Measurements from ENCODE around the gene IQSEC1. TPM values are rescaled to one million over a fixed set of nuclear protein-coding genes. Genes with fewer than 3 reads are reported as not detected.

IQSEC1 gene
- total RNA-seq, 1 donor from 2014 or later, result 34.2 TPM

DNA sequence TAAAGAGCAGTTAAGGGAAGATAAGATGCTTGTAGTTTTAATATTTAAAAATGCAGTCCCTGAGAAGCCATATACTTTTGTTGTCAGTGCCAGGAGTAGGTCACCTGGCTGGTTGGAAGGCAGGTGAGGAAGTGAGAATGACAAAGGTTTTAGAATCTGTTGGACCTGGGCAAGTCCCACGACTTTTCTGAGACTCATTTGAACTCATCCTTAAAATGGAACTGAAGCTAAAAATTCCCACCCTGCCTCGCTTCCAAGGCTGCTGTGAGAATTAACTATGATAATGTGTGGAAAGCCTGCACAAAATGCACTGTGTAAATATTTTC is 77.1 kb downstream of the IQSEC1 start:
- H3K27me3 Mint-ChIP-seq, result peaks cover 11% of the 10 kb centered on the region

DNA sequence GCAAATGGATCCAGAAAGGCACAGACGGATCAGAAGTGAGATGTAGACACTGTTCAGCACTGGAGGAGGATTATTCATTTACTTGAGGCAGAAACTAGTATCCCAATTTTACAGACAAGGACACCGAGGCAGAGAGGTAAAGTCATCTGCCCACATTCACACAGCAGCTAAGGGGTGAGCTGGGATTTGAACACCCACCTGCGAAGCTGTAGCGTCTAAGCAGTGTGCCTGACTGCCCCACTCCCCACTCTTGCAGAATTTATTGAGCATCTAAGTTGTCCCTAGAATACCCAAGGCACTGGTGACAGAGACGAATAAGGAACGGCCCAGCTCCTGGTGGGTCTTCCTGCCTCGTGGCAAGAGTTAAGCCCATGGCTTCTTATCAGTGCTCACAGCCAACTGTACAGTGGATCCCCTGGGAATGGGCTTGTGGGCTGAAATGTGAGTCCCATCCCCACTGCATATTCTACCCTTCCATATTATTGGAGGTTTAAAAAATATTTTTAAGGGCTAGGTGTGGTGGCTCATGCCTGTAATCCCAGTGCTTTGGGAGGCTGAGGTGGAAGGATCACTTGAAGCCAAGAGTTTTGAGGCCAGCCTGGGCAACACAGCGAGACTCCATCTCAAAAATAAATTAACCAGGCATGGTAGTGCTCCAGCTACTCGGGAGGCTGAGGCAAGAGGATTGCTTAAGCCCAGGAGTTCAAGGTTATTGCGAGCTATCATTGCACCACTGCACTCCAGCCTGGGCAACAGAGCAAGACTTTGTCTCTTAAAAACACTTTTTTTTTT is 77.6 kb downstream of the IQSEC1 start:
- no peak for DNase-seq (ENCODE audit: low spot score, unreplicated experiment)
- peaks cover 4% of the 10 kb centered on the region for H3K4me1 Mint-ChIP-seq (ENCODE audit: low read depth)
- H3K9me3 Mint-ChIP-seq (ENCODE audit: low read depth), result no peaks in the 10 kb centered on the region
- peak overlapping the region; percentile 78 for H3K27ac Mint-ChIP-seq
- H3K4me3 Mint-ChIP-seq (ENCODE audit: low read depth), result no peak overlapping the region
- no peaks in the 10 kb centered on the region for H3K36me3 Mint-ChIP-seq (ENCODE audit: insufficient read depth)
- H3K27me3 Mint-ChIP-seq, result peaks cover 11% of the 10 kb centered on the region
- TF ChIP-seq, protein P1, sequence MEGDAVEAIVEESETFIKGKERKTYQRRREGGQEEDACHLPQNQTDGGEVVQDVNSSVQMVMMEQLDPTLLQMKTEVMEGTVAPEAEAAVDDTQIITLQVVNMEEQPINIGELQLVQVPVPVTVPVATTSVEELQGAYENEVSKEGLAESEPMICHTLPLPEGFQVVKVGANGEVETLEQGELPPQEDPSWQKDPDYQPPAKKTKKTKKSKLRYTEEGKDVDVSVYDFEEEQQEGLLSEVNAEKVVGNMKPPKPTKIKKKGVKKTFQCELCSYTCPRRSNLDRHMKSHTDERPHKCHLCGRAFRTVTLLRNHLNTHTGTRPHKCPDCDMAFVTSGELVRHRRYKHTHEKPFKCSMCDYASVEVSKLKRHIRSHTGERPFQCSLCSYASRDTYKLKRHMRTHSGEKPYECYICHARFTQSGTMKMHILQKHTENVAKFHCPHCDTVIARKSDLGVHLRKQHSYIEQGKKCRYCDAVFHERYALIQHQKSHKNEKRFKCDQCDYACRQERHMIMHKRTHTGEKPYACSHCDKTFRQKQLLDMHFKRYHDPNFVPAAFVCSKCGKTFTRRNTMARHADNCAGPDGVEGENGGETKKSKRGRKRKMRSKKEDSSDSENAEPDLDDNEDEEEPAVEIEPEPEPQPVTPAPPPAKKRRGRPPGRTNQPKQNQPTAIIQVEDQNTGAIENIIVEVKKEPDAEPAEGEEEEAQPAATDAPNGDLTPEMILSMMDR (IDR thresholded peaks at IDR 0.05; ENCODE audit: unreplicated experiment), result no peak

More for the DNA sequence above, 77.1 kb downstream of the IQSEC1 start:
- Mint-ChIP-seq H3K9me3 (ENCODE audit: low read depth) (no peaks in the 10 kb centered on the region), H3K27ac (no peak overlapping the region), H3K36me3 (ENCODE audit: insufficient read depth) (no peaks in the 10 kb centered on the region), H3K4me1 (ENCODE audit: low read depth) (peaks cover 4% of the 10 kb centered on the region), H3K4me3 (ENCODE audit: low read depth) (no peak overlapping the region)
- no peak for DNase-seq (ENCODE audit: low spot score, unreplicated experiment)
- TF ChIP-seq, protein P1 (IDR thresholded peaks at IDR 0.05; ENCODE audit: unreplicated experiment), result no peak

DNA sequence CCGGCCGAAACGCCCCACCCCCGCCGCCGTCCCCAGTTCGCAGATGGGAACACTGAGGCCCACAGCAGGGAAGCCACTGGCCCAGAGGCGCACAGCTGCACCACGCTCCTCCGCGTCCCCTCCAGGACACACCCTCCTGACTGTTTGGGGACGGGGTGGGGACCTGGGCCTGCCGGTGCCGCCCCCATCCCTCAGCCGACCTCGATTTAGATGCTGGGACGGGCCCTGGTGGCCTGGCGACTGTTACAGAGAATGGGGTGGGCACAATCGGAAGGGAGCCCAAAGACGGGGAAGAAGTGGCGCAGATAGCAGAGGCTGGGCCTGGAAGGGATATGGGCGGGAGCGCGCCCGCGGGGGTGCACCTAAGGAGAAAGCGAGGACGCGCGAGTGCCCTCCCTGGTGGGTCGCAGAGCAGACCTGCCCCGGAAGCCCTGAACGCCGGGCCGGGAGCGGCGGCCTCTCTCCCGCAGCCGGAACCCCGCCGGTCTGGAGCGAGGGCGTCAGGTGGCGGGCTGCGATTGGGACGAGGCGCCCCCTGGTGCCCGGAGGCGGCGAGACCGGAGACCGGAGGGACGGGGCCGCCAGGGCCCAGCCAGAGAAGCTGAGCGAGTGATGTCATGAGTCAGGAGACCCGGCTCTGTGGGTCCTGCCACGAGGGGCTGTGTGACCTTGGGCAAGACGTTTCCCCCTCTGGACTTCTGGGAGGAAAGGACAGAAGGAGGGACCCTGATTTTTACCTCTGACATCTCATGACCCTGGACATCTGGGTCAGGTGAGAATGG is 78.4 kb downstream of the IQSEC1 start:
- peak overlapping the region; percentile 82 for H3K4me3 Mint-ChIP-seq (ENCODE audit: low read depth)
- peaks cover 11% of the 10 kb centered on the region for H3K27me3 Mint-ChIP-seq
- no peaks in the 10 kb centered on the region for H3K36me3 Mint-ChIP-seq (ENCODE audit: insufficient read depth)
- DNase-seq (ENCODE audit: low spot score, unreplicated experiment), result peak; percentile 92
- H3K4me1 Mint-ChIP-seq (ENCODE audit: low read depth), result peaks cover 4% of the 10 kb centered on the region
- peak overlapping the region; percentile 89 for H3K27ac Mint-ChIP-seq
- TF ChIP-seq, protein P1 (IDR thresholded peaks at IDR 0.05; ENCODE audit: unreplicated experiment), result peak; percentile 96
- H3K9me3 Mint-ChIP-seq (ENCODE audit: low read depth), result no peaks in the 10 kb centered on the region

DNA sequence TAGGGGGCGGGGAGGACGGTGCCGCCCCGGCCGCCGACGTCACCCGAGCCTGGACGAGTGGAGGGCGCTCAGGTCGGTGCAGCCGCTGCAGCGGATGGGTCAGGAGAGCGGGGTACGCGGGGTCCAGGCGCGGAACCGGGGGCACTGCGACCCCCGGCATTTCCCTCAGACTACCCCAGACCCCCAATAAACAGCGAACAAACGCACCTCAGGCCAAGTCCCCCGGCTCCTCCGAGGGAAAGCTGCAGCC is 78.9 kb downstream of the IQSEC1 start:
- Mint-ChIP-seq H3K4me1 (ENCODE audit: low read depth) (peaks cover 4% of the 10 kb centered on the region), H3K27ac (no peak overlapping the region), H3K36me3 (ENCODE audit: insufficient read depth) (no peaks in the 10 kb centered on the region), H3K9me3 (ENCODE audit: low read depth) (no peaks in the 10 kb centered on the region), H3K4me3 (ENCODE audit: low read depth) (peak overlapping the region; percentile 82), H3K27me3 (peaks cover 11% of the 10 kb centered on the region)
- TF ChIP-seq, protein P1 (IDR thresholded peaks at IDR 0.05; ENCODE audit: unreplicated experiment), result no peak
- DNase-seq (ENCODE audit: low spot score, unreplicated experiment), result peak; percentile 28

DNA sequence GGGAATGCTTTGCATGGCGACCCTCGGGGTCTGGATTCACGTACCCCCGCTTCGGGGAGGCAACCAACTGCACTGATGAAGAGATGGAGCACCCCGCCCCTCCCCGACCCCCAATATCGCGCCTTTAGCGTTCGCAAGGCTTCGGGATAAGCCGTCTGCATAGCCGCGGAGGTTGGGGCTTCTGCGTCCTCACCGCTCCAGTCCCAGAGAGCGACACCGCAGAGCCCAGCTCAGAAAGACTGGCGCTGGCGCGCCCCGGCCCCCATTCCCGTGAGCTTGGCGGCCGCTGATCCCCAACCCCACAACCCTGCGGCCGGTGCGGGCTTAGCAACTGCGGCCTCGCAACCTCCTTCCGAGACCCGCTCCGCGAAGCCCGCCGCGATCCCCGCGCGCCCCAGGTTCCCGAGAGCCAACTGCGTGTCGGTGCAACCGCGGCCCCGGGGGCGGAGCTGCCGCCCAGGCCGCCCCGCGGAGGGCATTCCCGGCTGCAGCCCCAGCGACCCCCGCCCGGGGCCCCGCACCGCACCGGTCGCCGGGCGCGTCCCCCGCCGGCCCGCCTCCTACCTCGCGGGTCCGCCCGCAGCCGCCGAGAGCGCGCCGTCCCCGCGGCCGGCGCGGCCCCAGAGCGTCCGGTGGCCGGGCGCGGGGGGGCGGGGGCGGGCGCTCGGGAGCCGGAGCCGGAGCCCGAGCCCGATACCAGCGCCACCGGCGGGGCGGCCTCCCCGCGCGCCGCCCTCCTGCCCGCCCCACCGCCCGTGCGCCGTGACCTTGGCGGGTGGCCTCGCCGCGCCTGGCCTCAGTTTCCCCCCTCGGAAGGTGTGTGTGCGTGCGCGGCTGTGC is 79.5 kb downstream of the IQSEC1 start:
- DNase-seq (ENCODE audit: low spot score, unreplicated experiment), result peak; percentile 38
- H3K9me3 Mint-ChIP-seq (ENCODE audit: low read depth), result no peaks in the 10 kb centered on the region
- H3K27me3 Mint-ChIP-seq, result peaks cover 11% of the 10 kb centered on the region
- H3K27ac Mint-ChIP-seq, result no peak overlapping the region
- H3K36me3 Mint-ChIP-seq (ENCODE audit: insufficient read depth), result no peaks in the 10 kb centered on the region
- H3K4me3 Mint-ChIP-seq (ENCODE audit: low read depth), result peak overlapping the region; percentile 82
- H3K4me1 Mint-ChIP-seq (ENCODE audit: low read depth), result peaks cover 4% of the 10 kb centered on the region
- TF ChIP-seq, protein P1 (IDR thresholded peaks at IDR 0.05; ENCODE audit: unreplicated experiment), result peak; percentile 5
